HG02623 (cell line): ENCODE results near the gene LMNA.
"Not testable (repeated sequence)": the region's sequence is repeated elsewhere in the genome, so short reads cannot be mapped to it uniquely, and the experiment has no call there.

Experiments used
- ATAC-seq: cut with Tn5 transposase; IDR thresholded peaks from one replicate; pipeline ENCODE4 v1.9.1; 2021; ENCODE audit warnings: moderate library complexity; ENCODE audit not compliant: unreplicated experiment

The LMNA gene

DNA sequence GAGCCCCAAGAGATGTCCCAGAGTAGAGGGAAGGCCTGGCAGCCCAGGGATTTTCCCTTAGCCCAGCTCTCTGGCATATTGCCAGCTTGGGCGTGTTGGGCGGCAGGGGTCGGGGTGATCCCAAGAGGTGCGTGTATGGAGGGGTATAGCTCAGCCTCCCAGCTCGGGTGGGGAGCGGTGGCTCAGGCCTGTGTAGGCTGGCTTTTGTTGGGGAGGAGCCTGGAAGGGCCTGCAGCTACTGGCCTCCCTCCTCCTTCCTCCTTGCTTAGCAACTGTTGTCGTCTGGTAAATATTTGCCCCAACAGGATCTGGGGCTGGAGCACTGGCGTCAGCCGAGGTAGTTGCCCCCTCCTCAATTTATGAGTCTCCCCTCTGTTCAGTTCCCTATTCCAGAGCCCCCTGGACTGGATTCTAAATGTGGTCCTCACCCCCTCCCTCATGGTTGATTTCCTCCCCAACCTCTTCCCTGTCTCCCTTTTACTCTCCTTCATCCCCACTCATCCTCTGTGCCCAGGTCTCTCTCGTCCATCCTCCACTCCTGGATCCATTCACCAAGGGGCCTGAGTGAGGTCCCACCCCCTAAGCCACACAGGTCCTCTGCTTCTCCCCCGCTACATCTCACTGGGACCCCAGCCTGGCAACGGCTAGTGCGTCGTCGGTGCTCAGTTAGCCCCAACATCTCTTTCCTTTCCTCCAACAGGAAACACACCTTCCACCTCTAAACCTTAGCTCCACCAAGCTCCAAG, 10.3 kb upstream of the LMNA start:
- ATAC-seq, result no peak

DNA sequence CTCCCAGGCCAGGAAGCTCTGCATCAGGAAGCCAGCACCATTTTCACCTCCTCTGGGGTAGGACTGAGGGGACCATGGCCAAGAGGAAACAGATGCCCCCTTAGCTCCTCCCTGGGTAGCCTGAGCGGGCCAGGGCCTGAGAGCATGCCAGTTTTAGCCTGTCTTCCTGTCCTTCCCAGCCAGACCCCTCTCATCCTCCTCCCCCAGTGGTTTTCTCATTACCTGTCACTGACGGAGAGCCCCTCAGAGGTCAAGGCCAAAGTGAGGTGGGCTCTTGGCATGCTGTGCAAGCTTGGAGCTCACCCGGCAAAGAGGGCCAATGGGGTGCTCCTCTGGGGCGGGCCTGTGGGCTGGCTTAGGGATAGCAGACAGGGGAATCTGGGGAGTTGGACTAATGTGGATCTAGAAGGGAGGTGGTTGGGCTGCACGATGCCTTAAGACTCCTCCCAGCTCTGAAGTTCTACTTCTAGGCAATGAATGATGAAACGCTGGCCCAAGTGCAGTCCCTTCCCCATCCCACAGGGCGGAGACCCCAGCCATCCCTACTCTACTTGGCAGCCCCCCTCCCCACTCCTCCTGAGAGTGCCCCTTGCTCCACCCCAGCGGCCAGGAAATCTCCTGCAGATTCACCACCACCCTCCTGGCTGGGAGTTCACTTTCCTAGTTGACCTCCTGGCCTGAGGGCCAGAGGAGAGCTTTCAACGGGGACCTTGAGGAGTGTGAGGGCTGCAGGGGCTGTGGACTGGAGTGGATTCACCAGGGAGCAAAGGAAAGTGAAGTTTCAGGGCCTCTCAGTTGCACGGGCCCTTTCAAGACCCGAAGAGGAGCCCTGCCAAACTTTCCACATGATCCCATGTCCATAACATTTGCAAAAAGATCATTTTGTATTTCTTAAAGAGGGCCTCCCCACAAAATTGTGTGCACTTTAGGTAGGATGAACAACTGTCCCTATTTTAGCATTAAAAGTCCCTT, 9.4 kb upstream of the LMNA start:
- ATAC-seq, result no peak

DNA sequence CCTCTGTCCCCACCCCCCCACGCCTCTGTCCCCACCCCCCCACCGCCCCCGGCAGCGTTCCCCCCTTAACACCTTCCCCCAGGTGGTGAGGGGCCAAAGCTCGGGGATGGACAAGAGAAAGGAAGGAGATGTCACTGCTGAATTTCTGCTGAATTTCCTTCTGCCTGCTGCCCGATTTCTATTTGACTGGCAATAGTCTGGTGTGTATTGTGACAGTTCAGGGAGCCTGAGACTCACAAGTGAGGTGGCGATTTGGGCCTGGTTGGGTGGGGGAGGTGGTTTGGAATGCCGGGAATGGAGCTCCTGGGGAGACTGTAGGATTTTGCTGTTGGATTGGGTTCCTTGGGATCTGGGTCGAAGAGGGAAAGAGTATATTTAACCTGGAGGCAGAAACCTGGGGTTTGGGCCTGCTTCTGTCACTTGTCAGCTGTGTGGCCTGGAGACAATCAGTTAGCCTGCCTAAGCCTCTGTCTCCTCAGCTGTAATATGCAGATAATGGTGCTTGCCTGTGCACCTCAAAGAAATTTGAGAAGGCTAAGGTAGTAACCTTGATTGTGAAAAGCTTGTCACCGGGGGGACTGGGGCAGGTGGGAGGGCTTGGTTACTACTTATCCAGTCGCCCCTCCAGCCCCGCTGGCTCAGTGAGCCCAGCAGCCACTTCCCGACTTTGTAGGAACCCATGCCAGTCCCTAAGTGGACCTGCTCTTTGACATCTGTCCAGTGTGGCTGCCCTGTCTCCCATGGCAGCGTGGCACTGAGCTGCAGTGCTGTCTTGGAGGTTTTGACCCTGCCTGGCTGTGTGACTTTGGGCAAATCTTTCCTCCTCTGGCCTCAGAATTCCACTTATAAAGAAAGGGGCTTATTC, 7.7 kb upstream of the LMNA start:
- no peak for ATAC-seq

DNA sequence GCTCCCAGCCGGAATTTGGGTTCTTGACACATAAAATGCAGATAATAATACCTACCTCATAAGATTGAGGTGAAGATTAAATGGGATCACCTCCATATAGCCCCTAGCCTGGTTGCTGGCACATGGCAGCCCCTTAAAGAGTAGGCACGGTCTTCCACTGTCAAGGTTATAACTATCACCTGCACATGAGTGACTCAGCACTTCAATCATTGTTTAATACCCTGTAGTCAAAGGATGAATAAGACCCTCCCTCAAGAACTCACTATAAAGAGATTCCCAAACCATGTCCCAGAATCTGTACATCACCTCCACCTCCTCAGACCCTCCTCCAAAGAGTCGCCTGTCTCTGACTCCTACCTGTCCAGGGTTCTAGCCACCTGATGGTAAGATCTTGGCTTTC, 6.5 kb upstream of the LMNA start:
- no peak for ATAC-seq

DNA sequence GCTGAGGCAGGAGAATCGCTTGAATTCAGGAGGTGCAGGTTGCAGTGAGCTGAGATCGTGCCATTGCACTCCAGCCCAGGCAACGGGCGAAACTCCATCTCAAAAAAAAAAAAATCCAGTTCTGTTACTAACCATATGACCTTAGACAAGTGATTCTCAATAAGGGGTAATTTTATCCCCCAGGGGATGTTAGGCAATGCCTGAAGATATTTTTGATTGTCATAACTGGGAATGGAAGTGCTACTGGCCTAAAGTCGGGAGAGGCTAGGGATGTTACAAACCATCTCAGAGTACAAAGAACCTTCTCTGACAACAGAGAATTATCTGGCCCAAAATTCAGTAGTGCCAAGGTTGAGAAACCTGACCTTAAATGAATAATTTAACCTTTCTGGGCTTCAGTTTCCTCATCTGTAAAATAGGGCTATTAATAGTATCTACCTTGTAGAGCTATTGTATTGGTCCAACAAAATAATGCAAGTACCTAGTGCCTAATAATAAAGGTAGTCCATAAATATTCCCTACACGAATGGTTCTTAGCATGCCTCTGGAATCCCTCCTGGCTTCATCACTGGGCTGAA, 5.8 kb upstream of the LMNA start:
- no peak for ATAC-seq

DNA sequence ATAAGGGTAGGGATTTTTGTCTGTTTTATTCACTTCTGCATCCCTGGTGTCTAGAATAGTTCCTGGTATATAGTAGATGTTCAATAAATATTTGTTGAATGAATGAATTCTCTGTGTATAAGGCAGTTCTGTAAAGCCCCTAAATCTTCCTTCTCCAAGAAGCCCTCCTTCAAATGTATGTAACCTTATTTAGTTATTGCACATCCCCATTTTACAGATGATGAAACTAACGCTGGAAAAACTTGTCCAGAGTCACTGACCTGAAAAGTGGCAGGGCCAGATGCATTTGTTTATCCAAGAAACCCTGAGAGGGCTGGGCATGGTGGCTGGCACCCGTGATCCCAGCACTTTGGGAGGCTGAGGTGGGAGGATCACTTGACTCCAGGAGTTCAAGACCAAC, 4.3 kb upstream of the LMNA start:
- no peak for ATAC-seq

DNA sequence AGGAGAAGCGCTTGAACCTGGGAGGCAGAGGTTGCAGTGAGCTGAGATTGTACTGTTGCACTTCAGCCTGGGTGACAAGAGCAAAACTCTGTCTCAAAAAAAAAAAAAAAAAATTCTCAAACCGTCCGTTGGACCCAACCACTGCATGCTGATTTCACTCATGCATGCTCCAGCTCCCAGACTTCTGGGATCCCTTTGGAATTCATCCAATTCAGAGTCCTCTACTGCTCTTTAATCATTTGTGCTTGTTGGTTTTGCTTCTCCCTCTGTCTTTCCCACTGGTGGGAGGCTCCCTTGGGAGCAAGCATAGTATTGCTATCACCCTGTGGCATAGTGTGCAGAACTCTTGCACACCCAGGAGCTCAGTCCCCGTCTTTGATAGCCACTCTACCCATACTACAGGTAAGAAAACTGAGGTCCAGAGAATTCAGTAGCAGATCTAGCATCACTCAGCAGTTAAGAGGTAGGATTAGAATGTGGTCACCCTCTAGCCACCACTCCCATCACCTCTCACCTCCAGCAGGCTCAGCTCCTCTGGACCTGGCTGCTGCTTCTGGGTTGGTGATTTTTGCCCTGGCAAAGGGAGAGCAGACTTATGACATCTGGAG, 3.1 kb upstream of the LMNA start:
- ATAC-seq, result no peak

DNA sequence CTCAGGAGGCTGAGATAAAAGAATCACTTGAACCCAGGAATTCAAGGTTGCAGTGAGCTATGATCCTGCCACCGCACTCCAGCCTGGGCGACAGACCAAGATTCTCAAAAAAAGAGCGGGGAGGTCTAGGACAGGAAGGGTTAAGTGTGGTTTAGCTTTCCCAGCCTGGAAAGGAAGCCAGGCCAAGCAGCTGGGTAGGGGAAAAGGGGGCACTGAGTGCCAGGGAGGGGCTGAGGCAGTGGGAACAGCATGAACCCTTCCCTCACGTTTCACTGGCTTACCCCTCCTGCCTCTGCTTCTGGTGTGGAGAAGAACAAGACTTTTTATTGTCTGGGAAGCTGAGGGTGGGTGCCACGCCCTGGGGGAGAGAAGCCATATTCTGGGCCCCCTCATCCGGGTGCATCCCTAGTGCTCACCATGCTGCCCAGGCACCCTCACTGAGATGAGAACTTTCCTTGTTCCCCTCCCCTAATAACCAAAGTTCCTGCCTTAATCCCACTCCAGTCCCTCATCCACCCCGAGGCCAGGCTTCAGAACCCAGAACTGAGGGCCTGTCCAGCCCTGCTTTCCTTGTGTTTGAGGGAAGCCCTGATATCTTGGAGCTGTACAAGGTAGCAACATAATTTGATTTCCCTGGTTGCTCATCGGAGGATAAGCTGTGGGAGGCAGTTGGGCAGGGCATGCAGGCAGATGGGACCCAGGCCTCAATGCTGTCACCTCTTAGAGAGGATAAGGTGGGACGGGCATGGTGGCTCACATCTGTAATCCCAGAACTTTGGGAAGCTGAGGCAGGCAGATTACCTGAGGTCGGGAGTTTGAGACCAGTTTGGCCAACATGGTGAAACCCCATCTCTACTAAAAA, 2.0 kb upstream of the LMNA start:
- ATAC-seq, result no peak

DNA sequence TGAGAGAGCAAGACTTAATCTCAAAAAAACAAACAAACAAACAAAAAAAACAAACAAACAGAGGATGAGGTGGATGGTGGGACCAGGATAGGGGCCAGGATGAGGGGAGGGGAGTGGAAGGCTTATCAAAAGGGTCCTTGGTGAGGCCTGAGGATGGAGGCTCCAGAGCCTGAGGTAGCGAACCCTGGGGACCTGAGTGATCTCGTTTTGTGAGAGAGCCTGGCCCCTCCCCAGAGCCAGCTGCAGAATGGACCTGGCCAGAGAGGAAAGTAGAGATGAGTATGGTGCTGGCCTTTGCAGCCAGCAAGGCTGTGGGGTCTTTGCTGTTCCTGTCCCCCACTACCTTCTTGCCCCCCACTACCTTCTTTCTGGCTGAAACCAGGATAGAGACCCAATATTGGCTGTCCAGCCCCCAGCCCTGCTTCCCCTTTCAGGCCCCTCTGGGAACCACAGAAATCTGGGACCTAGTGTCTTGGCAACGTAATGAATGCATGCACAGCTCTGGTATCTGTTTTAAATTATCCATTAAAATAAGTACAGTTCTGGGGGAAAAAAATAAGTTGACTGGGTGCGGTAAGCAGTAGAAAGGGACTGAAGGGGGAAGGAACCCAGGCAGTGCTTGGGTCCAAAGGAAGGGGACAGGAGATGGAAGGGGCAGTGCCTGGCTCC, 1.1 kb upstream of the LMNA start:
- ATAC-seq, result no peak

DNA sequence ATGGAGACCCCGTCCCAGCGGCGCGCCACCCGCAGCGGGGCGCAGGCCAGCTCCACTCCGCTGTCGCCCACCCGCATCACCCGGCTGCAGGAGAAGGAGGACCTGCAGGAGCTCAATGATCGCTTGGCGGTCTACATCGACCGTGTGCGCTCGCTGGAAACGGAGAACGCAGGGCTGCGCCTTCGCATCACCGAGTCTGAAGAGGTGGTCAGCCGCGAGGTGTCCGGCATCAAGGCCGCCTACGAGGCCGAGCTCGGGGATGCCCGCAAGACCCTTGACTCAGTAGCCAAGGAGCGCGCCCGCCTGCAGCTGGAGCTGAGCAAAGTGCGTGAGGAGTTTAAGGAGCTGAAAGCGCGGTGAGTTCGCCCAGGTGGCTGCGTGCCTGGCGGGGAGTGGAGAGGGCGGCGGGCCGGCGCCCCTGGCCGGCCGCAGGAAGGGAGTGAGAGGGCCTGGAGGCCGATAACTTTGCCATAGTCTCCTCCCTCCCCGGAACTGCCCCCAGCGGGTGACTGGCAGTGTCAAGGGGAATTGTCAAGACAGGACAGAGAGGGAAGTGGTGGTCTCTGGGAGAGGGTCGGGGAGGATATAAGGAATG, 505 bp downstream of the LMNA start:
- peak; percentile 11 for ATAC-seq

DNA sequence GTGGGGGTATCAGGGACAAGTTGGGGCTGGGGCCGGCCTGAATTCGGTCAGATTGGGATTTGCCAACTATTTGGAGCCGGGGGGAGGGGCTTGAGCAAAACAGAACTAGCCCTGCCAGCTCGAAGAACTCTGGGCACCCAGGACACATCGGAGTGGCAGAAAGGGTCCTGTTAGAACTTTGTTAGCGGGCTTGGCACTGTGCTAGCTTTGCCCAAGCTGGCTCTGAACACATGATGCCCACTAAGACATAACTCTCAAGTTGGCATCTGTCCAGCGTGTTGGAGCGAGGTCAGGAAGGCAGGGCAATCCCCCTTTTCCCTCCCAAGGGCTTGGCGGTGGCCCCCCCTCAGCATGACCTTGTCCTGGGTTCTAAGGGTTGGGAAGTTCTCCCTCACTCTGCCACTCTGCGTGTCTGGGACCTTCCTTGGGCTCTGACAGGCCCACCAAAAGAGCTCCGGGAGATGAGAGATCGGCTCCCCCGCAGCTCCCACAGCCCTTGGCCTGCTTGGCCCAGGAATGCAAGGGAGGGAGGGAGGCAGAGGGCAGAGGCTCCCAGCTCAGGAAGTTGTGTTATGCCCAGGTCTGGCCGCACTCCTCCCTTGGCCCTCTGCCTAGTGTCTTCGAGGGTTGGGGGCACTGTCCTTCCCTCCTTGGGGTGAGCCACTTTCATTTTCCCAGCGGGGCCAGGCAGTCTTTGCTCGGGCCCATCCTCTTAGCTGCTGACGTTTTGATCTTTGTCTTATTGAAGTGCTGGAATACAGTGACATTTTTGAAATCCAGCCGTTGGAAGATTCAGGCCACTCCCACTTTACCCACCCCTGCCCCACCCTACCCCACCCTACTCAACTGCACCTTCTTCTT, 1.2 kb downstream of the LMNA start:
- ATAC-seq, result no peak

DNA sequence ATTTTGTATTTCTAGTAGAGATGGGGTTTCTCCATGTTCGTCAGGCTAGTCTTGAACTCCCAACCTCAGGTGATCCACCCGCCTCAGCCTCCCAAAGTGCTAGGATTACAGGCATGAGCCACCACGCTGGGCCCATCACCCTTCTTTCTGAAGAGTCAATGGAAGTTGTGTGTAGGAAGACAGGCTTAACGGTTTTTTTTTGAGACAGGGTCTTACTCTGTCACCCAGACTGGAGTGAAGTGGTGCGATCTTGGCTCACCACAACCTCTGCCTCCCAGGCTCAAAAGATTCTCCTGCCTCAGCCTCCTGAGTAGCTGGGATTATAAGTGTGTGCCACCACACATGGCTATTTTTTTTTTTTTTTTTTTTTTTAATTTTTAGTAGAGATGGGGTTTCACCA, 2.2 kb downstream of the LMNA start:
- not testable (repeated sequence) for ATAC-seq

DNA sequence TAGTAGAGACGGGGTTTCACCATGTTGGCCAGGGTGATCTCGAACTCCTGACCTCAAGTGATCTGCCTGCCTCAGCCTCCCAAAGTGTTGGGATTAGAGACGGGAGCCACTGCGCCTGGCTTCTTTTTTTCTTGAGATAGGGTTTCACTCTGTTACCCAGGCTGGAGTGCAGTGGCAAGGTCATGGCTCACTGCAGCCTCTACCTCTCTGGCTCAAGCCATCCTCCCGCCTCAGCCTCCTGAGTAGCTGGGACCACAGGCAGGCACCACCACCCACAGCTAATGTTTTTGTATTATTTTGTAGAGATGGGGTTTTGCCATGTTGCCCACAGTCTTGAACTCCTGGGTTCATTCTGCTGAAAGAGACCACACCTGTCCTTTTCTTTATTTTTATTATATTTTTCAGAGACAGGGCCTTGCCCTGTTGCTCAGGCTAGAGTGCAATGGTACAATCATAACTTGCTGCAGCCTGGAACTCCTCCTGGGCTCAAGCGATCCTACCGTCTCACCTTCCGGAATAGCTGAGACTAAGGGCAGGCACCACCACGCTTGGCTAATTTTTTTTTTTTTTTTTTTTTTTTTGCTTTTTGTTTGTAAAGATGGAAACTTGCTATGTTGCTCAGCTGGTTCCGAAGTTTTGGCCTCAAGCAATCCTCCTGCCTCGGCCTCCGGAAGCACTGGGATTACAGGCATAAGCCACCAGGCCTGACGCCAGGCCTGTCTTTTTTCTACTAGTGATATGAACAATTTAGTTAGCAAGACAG, 3.1 kb downstream of the LMNA start:
- ATAC-seq, result no peak

DNA sequence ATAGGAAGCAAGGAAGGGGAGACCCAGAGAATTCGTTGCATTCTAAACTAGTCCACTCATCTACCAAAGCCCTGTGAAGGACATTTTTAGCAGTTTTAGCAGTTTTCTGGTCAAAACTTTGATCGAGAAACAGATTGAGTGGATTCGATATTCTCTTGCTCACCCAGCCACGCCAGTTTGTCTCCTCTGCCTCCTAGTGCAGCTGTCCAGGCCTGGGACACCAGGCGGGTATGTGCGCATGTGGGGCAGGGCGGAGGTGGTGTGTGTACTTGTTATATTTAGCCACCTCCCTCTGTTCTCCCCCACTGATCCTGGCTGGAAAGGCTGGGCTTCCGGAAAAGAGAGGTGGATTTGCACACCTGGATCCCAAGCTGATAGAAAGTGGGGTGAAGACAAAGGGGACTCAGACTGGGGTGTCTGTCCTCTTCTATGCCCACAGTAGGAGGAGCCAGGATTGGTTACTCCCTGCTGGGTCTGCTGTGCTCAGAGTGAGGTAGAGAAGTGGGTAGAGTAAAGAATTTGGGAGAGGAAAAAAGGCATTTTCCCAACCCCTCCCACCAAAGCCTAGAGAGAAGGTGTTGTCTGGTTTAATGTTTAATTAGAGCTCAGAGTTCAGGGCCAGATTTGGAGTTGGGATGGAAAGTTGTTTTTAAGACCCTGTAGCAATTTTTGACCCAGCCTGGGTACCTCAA, 3.8 kb downstream of the LMNA start:
- no peak for ATAC-seq

DNA sequence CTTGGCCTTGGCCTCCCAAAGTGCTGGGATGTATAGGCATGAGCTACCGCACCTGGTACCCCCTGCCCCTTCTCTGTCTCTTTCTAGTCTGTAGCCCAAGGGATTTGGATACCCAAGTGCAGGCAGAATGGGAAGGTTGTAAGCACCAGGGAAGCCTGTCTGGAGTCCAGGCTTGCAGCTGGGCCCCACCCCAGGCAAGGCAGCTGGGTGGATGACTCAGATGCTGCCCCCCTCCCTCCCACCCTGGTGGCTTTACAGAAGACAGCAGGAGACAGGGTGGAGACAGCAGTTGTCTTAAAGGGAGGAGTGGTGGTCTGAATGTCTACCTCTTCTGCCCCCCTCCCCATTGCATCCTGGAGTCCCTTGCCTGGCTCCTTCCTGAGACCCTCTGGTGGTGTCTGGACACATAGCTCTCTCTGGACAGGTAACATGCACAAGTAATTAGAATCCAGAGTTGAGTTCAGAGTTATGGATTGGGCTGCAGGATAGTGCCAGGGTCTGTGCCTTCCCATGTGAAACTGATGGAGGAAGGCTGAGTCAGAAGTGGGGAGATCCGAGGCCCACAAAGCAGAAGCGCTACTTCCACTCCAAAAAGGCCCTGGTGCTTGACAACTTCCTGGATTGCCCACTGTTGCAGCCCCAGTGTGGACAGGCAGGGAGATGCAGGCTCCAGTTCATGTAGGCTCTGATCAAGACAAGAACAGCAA, 5.1 kb downstream of the LMNA start:
- no peak for ATAC-seq

DNA sequence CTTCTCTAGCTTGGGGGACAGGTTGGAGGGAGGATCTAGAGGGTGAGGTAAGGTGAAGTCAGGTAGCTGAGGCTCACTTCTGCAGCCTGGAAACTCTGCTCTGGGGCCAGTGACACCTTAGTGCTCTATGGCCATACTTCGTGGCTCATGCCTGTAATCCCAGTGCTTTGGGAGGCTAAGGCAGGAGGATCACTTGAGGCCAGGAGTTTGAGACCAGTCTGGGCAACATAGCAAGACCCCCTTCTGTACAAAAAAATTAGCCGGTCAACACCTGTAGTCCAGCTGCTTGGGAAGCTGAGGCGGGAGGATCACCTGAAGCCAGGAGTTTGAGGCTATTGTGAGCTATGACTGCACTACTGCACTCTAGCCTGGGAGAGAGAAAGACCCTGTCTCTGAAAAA, 5.8 kb downstream of the LMNA start:
- ATAC-seq, result no peak
